ENCODE data around the gene ARHGAP9.

ARHGAP9 gene

DNA sequence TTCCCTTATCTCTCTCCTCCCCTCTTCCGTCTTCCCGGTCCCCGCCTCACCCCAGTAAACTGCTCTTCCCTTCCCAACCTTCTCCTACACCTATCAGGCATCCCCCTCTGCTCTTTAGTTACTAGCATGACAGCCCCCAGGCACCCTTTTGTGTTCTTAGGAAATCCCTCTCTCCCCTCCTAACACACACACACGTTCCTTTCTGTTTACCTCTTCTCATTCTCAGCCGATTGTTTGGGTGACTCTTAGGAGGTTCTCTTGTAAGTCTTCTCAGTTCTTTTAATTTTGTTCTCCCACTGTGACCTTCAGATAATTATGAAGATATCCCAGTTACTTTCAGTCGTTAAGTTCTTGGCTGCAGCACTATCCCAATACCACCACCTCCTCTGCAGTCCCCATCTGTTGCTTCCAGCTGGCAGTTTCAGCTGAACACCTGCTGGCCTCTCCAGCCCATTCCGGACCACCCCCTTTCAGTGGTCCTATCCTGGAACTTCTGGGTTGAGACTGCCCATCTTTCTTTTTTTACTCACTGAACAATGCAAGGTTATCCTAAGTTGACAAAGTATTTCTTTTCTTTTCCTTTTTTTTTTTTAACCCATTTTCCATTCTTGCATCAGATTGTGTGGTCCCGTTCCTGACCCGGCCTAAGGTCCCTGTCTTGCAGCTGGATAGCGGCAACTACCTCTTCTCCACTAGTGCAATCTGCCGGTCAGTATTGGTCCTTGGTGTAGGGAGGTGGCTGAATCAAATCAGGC, 8.9 kb upstream of the ARHGAP9 start:
- TF ChIP-seq, protein P1, sequence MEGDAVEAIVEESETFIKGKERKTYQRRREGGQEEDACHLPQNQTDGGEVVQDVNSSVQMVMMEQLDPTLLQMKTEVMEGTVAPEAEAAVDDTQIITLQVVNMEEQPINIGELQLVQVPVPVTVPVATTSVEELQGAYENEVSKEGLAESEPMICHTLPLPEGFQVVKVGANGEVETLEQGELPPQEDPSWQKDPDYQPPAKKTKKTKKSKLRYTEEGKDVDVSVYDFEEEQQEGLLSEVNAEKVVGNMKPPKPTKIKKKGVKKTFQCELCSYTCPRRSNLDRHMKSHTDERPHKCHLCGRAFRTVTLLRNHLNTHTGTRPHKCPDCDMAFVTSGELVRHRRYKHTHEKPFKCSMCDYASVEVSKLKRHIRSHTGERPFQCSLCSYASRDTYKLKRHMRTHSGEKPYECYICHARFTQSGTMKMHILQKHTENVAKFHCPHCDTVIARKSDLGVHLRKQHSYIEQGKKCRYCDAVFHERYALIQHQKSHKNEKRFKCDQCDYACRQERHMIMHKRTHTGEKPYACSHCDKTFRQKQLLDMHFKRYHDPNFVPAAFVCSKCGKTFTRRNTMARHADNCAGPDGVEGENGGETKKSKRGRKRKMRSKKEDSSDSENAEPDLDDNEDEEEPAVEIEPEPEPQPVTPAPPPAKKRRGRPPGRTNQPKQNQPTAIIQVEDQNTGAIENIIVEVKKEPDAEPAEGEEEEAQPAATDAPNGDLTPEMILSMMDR (IDR thresholded peaks at IDR 0.05; ENCODE audit: control insufficient read depth, extremely low read depth, insufficient read depth), result no peak
- DNase-seq (ENCODE audit: low read depth), result no peak
- peak overlapping the region; percentile 98 for H3K4me3 ChIP-seq (ENCODE audit: low read depth, low read length)

- H3K4me3 ChIP-seq (ENCODE audit: low read depth, low read length), result peak within 1 kb of the TSS; percentile 98
- peak; percentile 96 for DNase-seq (ENCODE audit: low read depth)
- TF ChIP-seq, protein P1 (IDR thresholded peaks at IDR 0.05; ENCODE audit: control insufficient read depth, extremely low read depth, insufficient read depth), result peak; percentile 38
Observed at GRCh38 chr12:57487597-57488401, 8.1 kb upstream of the ARHGAP9 start, which contains the start of gene MARS1. TSS of gene MARS1 (plus strand) at chr12:57488068. CDS start at chr12:57488091, 23 bp downstream.

DNA sequence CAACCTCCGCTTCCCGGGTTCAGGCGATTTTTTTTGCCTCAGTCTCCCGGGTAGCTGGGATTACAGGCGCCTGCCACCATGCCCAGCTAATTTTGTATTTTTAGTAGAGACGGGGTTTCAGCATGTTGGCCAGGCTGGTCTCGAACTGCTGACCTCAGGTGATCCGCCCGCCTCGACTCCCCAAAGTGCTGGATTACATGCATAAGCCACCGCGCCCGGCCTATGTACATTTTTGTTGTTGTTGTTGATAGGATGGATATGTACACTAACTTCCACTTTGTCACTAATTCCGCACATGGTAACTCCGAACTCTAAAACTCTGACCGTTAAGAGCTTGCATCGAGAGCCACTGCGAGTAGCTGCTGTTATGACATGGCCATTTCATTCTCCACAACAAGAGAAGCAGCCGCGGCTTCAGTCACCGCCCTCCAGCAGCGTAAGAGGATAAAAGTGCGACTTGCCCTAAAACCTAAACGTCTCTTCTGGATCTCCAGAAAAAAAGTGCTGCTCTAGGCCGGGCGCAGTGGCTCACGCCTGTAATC, 7.5 kb upstream of the ARHGAP9 start:
- H3K4me3 ChIP-seq (ENCODE audit: low read depth, low read length), result peak overlapping the region; percentile 98; the same call in 1 of the 2 replicates
- TF ChIP-seq, protein P1 (IDR thresholded peaks at IDR 0.05; ENCODE audit: control insufficient read depth, extremely low read depth, insufficient read depth), result no peak
- DNase-seq (ENCODE audit: low read depth), result no peak

DNA sequence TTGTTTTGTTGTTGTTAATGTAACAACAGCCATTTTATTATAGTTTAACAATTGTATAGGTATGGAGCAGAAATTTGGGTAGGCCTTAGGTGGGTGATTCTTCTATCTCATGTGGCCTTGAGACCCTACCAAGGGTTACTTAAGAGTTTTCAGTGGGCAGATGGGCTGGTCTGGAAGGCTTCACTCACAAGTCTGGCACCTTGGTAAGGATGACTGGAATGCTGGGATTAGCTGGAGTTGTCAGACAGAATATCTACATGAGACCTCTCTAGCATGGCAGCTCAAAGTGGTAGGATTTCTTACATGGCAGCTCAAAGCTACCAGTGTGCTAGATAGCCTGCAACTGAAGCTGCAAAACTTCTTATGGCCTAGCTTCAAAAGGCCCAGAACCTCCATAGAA, 6.0 kb upstream of the ARHGAP9 start:
- TF ChIP-seq, protein P1 (IDR thresholded peaks at IDR 0.05; ENCODE audit: control insufficient read depth, extremely low read depth, insufficient read depth), result no peak
- no peak overlapping the region for H3K4me3 ChIP-seq (ENCODE audit: low read depth, low read length)
- no peak for DNase-seq (ENCODE audit: low read depth)

DNA sequence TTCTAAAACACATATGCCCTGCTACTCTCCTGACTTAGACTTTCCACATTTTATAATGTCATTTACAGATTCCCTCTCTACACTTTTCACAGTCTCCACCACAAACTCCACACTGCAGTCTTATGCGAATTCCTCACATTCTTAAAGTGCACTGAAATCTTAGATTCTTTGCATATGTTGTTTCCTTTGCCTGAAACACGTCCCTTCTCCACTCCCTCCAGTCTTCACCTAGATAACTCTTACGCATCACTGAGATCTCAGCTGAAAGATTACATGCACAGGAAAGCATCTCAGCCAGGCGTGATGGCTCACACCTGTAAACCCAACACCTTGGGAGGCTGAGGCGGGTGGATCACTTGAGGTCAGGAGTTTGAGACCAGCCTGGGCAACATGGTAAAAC, 3.8 kb upstream of the ARHGAP9 start:
- TF ChIP-seq, protein P1 (IDR thresholded peaks at IDR 0.05; ENCODE audit: control insufficient read depth, extremely low read depth, insufficient read depth), result no peak
- no peak for DNase-seq (ENCODE audit: low read depth)
- H3K4me3 ChIP-seq (ENCODE audit: low read depth, low read length), result no peak overlapping the region

DNA sequence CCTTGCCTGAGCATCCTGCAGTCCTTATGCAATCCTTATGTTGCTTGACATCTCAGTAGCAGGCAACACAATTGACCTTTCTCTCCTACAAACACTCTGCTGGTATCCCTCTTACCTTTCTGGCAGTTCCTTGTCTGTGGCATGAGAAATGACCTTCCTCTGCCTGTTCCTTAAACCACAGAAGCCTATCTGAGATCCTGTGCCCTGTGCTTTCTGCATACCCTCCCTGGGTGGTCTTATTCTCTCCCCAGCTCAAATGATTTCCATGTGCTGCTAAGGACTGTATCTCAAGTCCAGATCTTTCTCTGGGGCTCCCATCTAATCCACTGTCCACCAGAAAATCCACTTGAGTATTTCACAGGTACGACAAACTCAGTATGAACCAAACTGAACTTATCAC, 2.0 kb upstream of the ARHGAP9 start:
- no peak for DNase-seq (ENCODE audit: low read depth)
- H3K4me3 ChIP-seq (ENCODE audit: low read depth, low read length), result no peak overlapping the region
- TF ChIP-seq, protein P1 (IDR thresholded peaks at IDR 0.05; ENCODE audit: control insufficient read depth, extremely low read depth, insufficient read depth), result no peak
